ENCODE measurements around the gene PI4K2B.

PI4K2B gene

GRCh38 chr4:25301471-25301870 is 67.6 kb downstream of the PI4K2B start:
- Histone ChIP-seq H3K36me3 (replicated peaks; ENCODE audit: insufficient read depth, low read length) (no peaks in the 10 kb centered on the region), H3K4me2 (ENCODE audit: low read depth, low read length) (no peak overlapping the region), H4K20me1 (ENCODE audit: insufficient read depth, low read length) (no peaks in the 10 kb centered on the region), H2AFZ (ENCODE audit: low read length) (no peak overlapping the region), H3K9ac (ENCODE audit: low read length) (no peak overlapping the region), H3F3A (ENCODE audit: insufficient read depth, low read length) (no peaks in the 10 kb centered on the region), H3K9me2 (replicated peaks; ENCODE audit: insufficient read depth, low read length) (no peaks in the 10 kb centered on the region), H3K4me3 (ENCODE audit: low read length) (no peak overlapping the region), H3K27me3 (replicated peaks; ENCODE audit: insufficient read depth, low read length) (no peaks in the 10 kb centered on the region), H3K9me3 (replicated peaks; ENCODE audit: insufficient read depth, low read length) (no peaks in the 10 kb centered on the region), H3K4me1 (ENCODE audit: low read length) (no peaks in the 10 kb centered on the region), H3K27ac (ENCODE audit: low read length) (no peak overlapping the region), H3K79me2 (ENCODE audit: low read length) (no peaks in the 10 kb centered on the region)
- TF ChIP-seq EZH2 (optimal IDR thresholded peaks at IDR 0.05; ENCODE audit: low read depth, low read length): no peak
- no peak for TF ChIP-seq CTCF (IDR thresholded peaks at IDR 0.05; ENCODE audit: low read length)
- no peak for TF ChIP-seq EZH2phosphoT487 (IDR thresholded peaks at IDR 0.05; ENCODE audit: low read length)
- no peak for DNase-seq

- H4K20me1 ChIP-seq (ENCODE audit: insufficient read depth, low read length): no peaks in the 10 kb centered on the region
- H3K79me2 ChIP-seq (ENCODE audit: low read length): no peaks in the 10 kb centered on the region
- no peaks in the 10 kb centered on the region for H3K9me2 ChIP-seq (replicated peaks; ENCODE audit: insufficient read depth, low read length)
- no peaks in the 10 kb centered on the region for H3K4me1 ChIP-seq (ENCODE audit: low read length)
- TF ChIP-seq EZH2phosphoT487 (IDR thresholded peaks at IDR 0.05; ENCODE audit: low read length): no peak
- H3K27ac ChIP-seq (ENCODE audit: low read length): no peak overlapping the region
- no peak overlapping the region for H3K4me3 ChIP-seq (ENCODE audit: low read length)
- H3F3A ChIP-seq (ENCODE audit: insufficient read depth, low read length): no peaks in the 10 kb centered on the region
- no peaks in the 10 kb centered on the region for H3K27me3 ChIP-seq (replicated peaks; ENCODE audit: insufficient read depth, low read length)
- no peak overlapping the region for H3K4me2 ChIP-seq (ENCODE audit: low read depth, low read length)
- no peak overlapping the region for H3K9ac ChIP-seq (ENCODE audit: low read length)
- H3K9me3 ChIP-seq (replicated peaks; ENCODE audit: insufficient read depth, low read length): no peaks in the 10 kb centered on the region
- H3K36me3 ChIP-seq (replicated peaks; ENCODE audit: insufficient read depth, low read length): no peaks in the 10 kb centered on the region
- no peak for DNase-seq
- no peak overlapping the region for H2AFZ ChIP-seq (ENCODE audit: low read length)
Measured at GRCh38 chr4:25302626-25303025, 68.8 kb downstream of the PI4K2B start.

- DNase-seq: no peak
- Histone ChIP-seq H4K20me1 (ENCODE audit: insufficient read depth, low read length) (no peaks in the 10 kb centered on the region), H3K27ac (ENCODE audit: low read length) (no peak overlapping the region), H3K36me3 (replicated peaks; ENCODE audit: insufficient read depth, low read length) (no peaks in the 10 kb centered on the region), H3K27me3 (replicated peaks; ENCODE audit: insufficient read depth, low read length) (no peaks in the 10 kb centered on the region), H3F3A (ENCODE audit: insufficient read depth, low read length) (no peaks in the 10 kb centered on the region), H3K9me2 (replicated peaks; ENCODE audit: insufficient read depth, low read length) (no peaks in the 10 kb centered on the region), H3K79me2 (ENCODE audit: low read length) (no peaks in the 10 kb centered on the region), H2AFZ (ENCODE audit: low read length) (no peak overlapping the region), H3K9me3 (replicated peaks; ENCODE audit: insufficient read depth, low read length) (no peaks in the 10 kb centered on the region), H3K4me3 (ENCODE audit: low read length) (no peak overlapping the region), H3K4me1 (ENCODE audit: low read length) (no peaks in the 10 kb centered on the region), H3K4me2 (ENCODE audit: low read depth, low read length) (no peak overlapping the region), H3K9ac (ENCODE audit: low read length) (no peak overlapping the region)
- TF ChIP-seq EZH2phosphoT487 (IDR thresholded peaks at IDR 0.05; ENCODE audit: low read length): no peak
- no peak for TF ChIP-seq EZH2 (optimal IDR thresholded peaks at IDR 0.05; ENCODE audit: low read depth, low read length)
- TF ChIP-seq CTCF (IDR thresholded peaks at IDR 0.05; ENCODE audit: low read length): no peak
Measured at GRCh38 chr4:25303578-25303977, 69.7 kb downstream of the PI4K2B start.

- no peak overlapping the region for H3K27ac ChIP-seq (ENCODE audit: low read length)
- H3K4me3 ChIP-seq (ENCODE audit: low read length): no peak overlapping the region
- no peaks in the 10 kb centered on the region for H3K27me3 ChIP-seq (replicated peaks; ENCODE audit: insufficient read depth, low read length)
- no peaks in the 10 kb centered on the region for H3K9me3 ChIP-seq (replicated peaks; ENCODE audit: insufficient read depth, low read length)
- H3K4me1 ChIP-seq (ENCODE audit: low read length): peaks cover 7% of the 10 kb centered on the region; the same call in 1 of the 2 replicates
- DNase-seq: no peak
- peaks cover 14% of the 10 kb centered on the region for H3F3A ChIP-seq (ENCODE audit: insufficient read depth, low read length)
- H4K20me1 ChIP-seq (ENCODE audit: insufficient read depth, low read length): no peaks in the 10 kb centered on the region
- H3K9ac ChIP-seq (ENCODE audit: low read length): no peak overlapping the region
- H3K79me2 ChIP-seq (ENCODE audit: low read length): no peaks in the 10 kb centered on the region
- H3K4me2 ChIP-seq (ENCODE audit: low read depth, low read length): no peak overlapping the region
- no peak for TF ChIP-seq EZH2 (optimal IDR thresholded peaks at IDR 0.05; ENCODE audit: low read depth, low read length)
- TF ChIP-seq EZH2phosphoT487 (IDR thresholded peaks at IDR 0.05; ENCODE audit: low read length): no peak
- TF ChIP-seq CTCF (IDR thresholded peaks at IDR 0.05; ENCODE audit: low read length): no peak
- no peaks in the 10 kb centered on the region for H3K36me3 ChIP-seq (replicated peaks; ENCODE audit: insufficient read depth, low read length)
- no peaks in the 10 kb centered on the region for H3K9me2 ChIP-seq (replicated peaks; ENCODE audit: insufficient read depth, low read length)
- no peak overlapping the region for H2AFZ ChIP-seq (ENCODE audit: low read length)
Measured at GRCh38 chr4:25306518-25307057, 72.8 kb downstream of the PI4K2B start.

All from MM.1S (cell line).